ENCODE data around the gene ARHGEF16. TPM values are rescaled to one million over a fixed set of nuclear protein-coding genes. Genes with fewer than 3 reads are reported as not detected.
A peak's percentile ranks its signal among the peaks of the same experiment; 100 is the strongest.

ARHGEF16 gene
- total RNA-seq, 1 donor from 2014 or later, result 21.6 TPM

GRCh38 chr1:3491291-3492246, 37.1 kb downstream of the ARHGEF16 start:
- Histone ChIP-seq H3K27me3 (ENCODE audit: control insufficient read depth, insufficient read depth, low read length) (no peaks in the 10 kb centered on the region), H3K36me3 (ENCODE audit: control insufficient read depth, insufficient read depth, low read length) (no peaks in the 10 kb centered on the region), H3K4me3 (ENCODE audit: low read depth, low read length) (no peak overlapping the region)
- TF ChIP-seq CTCF (IDR thresholded peaks at IDR 0.05; ENCODE audit: insufficient read depth, low read length, severe bottlenecking), result peak; percentile 98
- FAIRE-seq (no peak), DNase-seq (ENCODE audit: low read depth) (peak; percentile 52)

- Histone ChIP-seq H3K27me3 (ENCODE audit: control insufficient read depth, insufficient read depth, low read length) (no peaks in the 10 kb centered on the region), H3K36me3 (ENCODE audit: control insufficient read depth, insufficient read depth, low read length) (no peaks in the 10 kb centered on the region), H3K4me3 (ENCODE audit: low read depth, low read length) (no peak overlapping the region)
- no peak for FAIRE-seq
- no peak for TF ChIP-seq CTCF (IDR thresholded peaks at IDR 0.05; ENCODE audit: insufficient read depth, low read length, severe bottlenecking)
- DNase-seq (ENCODE audit: low read depth), result no peak
These were observed 38.2 kb downstream of the ARHGEF16 start for GRCh38 chr1:3492545-3493246.

GRCh38 chr1:3494321-3495308, 40.1 kb downstream of the ARHGEF16 start:
- FAIRE-seq (no peak), DNase-seq (ENCODE audit: low read depth) (no peak)
- no peaks in the 10 kb centered on the region for H3K36me3 ChIP-seq (ENCODE audit: control insufficient read depth, insufficient read depth, low read length)
- H3K27me3 ChIP-seq (ENCODE audit: control insufficient read depth, insufficient read depth, low read length), result no peaks in the 10 kb centered on the region
- TF ChIP-seq CTCF (IDR thresholded peaks at IDR 0.05; ENCODE audit: insufficient read depth, low read length, severe bottlenecking), result no peak
- H3K4me3 ChIP-seq (ENCODE audit: low read depth, low read length), result no peak overlapping the region

GRCh38 chr1:3495776-3496745, 41.6 kb downstream of the ARHGEF16 start:
- no peak for TF ChIP-seq CTCF (IDR thresholded peaks at IDR 0.05; ENCODE audit: insufficient read depth, low read length, severe bottlenecking)
- H3K36me3 ChIP-seq (ENCODE audit: control insufficient read depth, insufficient read depth, low read length), result no peaks in the 10 kb centered on the region
- FAIRE-seq, result no peak
- DNase-seq (ENCODE audit: low read depth), result no peak
- no peaks in the 10 kb centered on the region for H3K27me3 ChIP-seq (ENCODE audit: control insufficient read depth, insufficient read depth, low read length)
- H3K4me3 ChIP-seq (ENCODE audit: low read depth, low read length), result no peak overlapping the region
